OCI-LY7 (cell line): ENCODE data around the gene RUSF1. TPM values are rescaled to one million over a fixed set of nuclear protein-coding genes. Genes with fewer than 3 reads are reported as not detected.

Experiments
- BruUV-seq: library from RNA; stranded (reverse); fragments of 400-500 nt; replicated peaks from 2 replicates; lab custom pipeline; 2021; lab: Mats Ljungman, UMichigan
- CTCF ChIA-PET: fragments of 300-600 bp; sonication (Branson Sonifier 250); formaldehyde crosslinking; loops from one replicate; lab custom pipeline; 2022; ENCODE audit warnings: antibody characterized with exemption; ENCODE audit not compliant: unreplicated experiment; lab: Charles Lee
- POLR2A ChIA-PET: fragments of 300-600 bp; sonication (Branson Sonifier 250); formaldehyde crosslinking; loops from one replicate; lab custom pipeline; 2022; ENCODE audit warnings: antibody characterized with exemption; lab: Charles Lee
- DNase-seq: peaks from one replicate; pipeline ENCODE4 v3.0.0-alpha.2; 2015; ENCODE audit warnings: low spot score
- H2AFZ ChIP-seq: fragments of 200-600 bp; sonication (generic), shearing (Covaris generic); 2 replicates; pipeline ENCODE4 v1.6.1; 2014; ENCODE audit warnings: mild to moderate bottlenecking, antibody characterized with exemption, low read length, moderate library complexity
- H3K27ac ChIP-seq: fragments of 200-600 bp; sonication (generic); 2 replicates; pipeline ENCODE4 v1.5.1; 2014; ENCODE audit warnings: mixed run types, low read depth, mild to moderate bottlenecking, moderate library complexity, low read length, inconsistent platforms; ENCODE audit not compliant: poor library complexity, severe bottlenecking
- H3K36me3 ChIP-seq: fragments of 200-600 bp; sonication (generic); 2 replicates; pipeline ENCODE4 v1.6.1; 2014; ENCODE audit warnings: mild to moderate bottlenecking, antibody characterized with exemption, low read length, moderate library complexity, mixed read lengths; ENCODE audit not compliant: insufficient read depth
- H3K4me1 ChIP-seq: fragments of 200-600 bp; sonication (generic); 2 replicates; pipeline ENCODE4 v1.5.1; 2014; ENCODE audit warnings: mild to moderate bottlenecking, low read length; ENCODE audit not compliant: insufficient read depth, poor library complexity, severe bottlenecking
- H3K4me2 ChIP-seq: fragments of 200-600 bp; sonication (generic); 2 replicates; pipeline ENCODE4 v1.6.1; 2014; ENCODE audit warnings: mild to moderate bottlenecking, low read length
- H3K4me3 ChIP-seq: fragments of 200-600 bp; sonication (generic); 2 replicates; pipeline ENCODE4 v1.5.1; 2014; ENCODE audit warnings: mild to moderate bottlenecking, low read depth, low read length; ENCODE audit not compliant: poor library complexity, severe bottlenecking
- H3K79me2 ChIP-seq: fragments of 200-600 bp; sonication (generic); 2 replicates; pipeline ENCODE4 v1.6.1; 2016; ENCODE audit warnings: low read depth, mild to moderate bottlenecking, low read length, moderate library complexity, mixed read lengths; ENCODE audit not compliant: insufficient read depth
- H3K9me2 ChIP-seq: fragments of 200-600 bp; sonication (generic); 2 replicates; pipeline ENCODE4 v1.6.1; 2016; ENCODE audit warnings: mild to moderate bottlenecking, low read length, mixed read lengths; ENCODE audit not compliant: insufficient read depth
- H3K9me3 ChIP-seq: fragments of 200-600 bp; sonication (generic); 2 replicates; pipeline ENCODE4 v1.6.1; 2014; ENCODE audit warnings: mild to moderate bottlenecking, mixed run types, low read length, mixed read lengths
- H4K20me1 ChIP-seq: fragments of 200-600 bp; sonication (generic); 2 replicates; pipeline ENCODE4 v1.6.1; 2014; ENCODE audit warnings: mild to moderate bottlenecking, antibody characterized with exemption, low read length, moderate library complexity, mixed read lengths; ENCODE audit not compliant: insufficient read depth
- EZH2phosphoT487 ChIP-seq: fragments of 200-600 bp; sonication (generic); IDR thresholded peaks from 2 replicates; pipeline ENCODE4 v1.6.1; 2018; ENCODE audit warnings: low read depth, borderline replicate concordance, mild to moderate bottlenecking, mixed run types, antibody characterized with exemption, low read length, moderate library complexity, mixed read lengths
- intact Hi-C: fragments of 100-400 bp; cut with micrococcal nuclease; formaldehyde crosslinking; loops from one replicate; pipeline ENCODE4 v1.10.0; 2022; ENCODE audit not compliant: unreplicated experiment
- total RNA-seq, 2 experiments: library from RNA; depleted of rRNA in 1 of 2; stranded (reverse); fragments of >200 nt in 1 of 2; shearing (Covaris generic) in 1 of 2; gene quantifications; 2 replicates each; pipeline ENCODE4 v1.2.3, GENCODE V29; 2014 to 2022
- TF ChIP-seq, protein P1 (sequence below): fragments of 200-600 bp; sonication (generic); conservative IDR thresholded peaks from 2 replicates; pipeline ENCODE4 v1.5.1; 2014; ENCODE audit warnings: mild to moderate bottlenecking, antibody characterized with exemption, low read length, moderate library complexity, mixed read lengths

Gene RUSF1
- total RNA-seq, 2 experiments from 2014 or later = 28.6 to 40.4 TPM

DNA sequence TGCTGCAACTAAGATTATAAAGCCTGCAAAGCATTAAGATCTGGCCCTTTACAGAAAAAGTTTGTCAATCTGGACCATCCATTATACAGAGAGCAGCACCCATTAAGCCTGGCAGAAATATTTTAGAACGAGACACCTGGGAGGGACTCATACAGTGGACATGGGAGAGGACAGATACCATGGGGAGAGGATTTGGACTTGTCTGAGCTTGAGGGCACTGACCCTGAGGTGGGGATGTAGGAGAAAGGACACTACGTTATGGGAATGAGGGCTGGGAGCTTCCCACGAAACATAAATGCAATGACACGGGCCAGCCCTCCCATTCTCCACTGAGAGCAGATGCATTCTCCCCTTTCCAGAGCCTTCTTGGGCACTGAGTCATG lies 6.2 kb downstream of the RUSF1 start:
- Histone ChIP-seq H3K27ac (no peak overlapping the region), H4K20me1 (no peaks in the 10 kb centered on the region), H3K9me2 (no peaks in the 10 kb centered on the region), H3K79me2 (no peaks in the 10 kb centered on the region), H3K9me3 (no peaks in the 10 kb centered on the region), H3K4me2 (no peak overlapping the region), H2AFZ (no peak overlapping the region), H3K36me3 (no peaks in the 10 kb centered on the region), H3K4me3 (no peak overlapping the region), H3K4me1 (peaks cover 10% of the 10 kb centered on the region)
- no peak for TF ChIP-seq EZH2phosphoT487
- TF ChIP-seq, protein P1, sequence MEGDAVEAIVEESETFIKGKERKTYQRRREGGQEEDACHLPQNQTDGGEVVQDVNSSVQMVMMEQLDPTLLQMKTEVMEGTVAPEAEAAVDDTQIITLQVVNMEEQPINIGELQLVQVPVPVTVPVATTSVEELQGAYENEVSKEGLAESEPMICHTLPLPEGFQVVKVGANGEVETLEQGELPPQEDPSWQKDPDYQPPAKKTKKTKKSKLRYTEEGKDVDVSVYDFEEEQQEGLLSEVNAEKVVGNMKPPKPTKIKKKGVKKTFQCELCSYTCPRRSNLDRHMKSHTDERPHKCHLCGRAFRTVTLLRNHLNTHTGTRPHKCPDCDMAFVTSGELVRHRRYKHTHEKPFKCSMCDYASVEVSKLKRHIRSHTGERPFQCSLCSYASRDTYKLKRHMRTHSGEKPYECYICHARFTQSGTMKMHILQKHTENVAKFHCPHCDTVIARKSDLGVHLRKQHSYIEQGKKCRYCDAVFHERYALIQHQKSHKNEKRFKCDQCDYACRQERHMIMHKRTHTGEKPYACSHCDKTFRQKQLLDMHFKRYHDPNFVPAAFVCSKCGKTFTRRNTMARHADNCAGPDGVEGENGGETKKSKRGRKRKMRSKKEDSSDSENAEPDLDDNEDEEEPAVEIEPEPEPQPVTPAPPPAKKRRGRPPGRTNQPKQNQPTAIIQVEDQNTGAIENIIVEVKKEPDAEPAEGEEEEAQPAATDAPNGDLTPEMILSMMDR = no peak
- no TSS peak for BruUV-seq
- ChIA-PET POLR2A (interaction anchor here (0.5 kb wide), 1 partner anchor 359 kb away, joined by 3 read pairs; no protein-coding TSS in a partner anchor), CTCF (no interaction called here)
- intact Hi-C loops = no loop called here
- no peak for DNase-seq

DNA sequence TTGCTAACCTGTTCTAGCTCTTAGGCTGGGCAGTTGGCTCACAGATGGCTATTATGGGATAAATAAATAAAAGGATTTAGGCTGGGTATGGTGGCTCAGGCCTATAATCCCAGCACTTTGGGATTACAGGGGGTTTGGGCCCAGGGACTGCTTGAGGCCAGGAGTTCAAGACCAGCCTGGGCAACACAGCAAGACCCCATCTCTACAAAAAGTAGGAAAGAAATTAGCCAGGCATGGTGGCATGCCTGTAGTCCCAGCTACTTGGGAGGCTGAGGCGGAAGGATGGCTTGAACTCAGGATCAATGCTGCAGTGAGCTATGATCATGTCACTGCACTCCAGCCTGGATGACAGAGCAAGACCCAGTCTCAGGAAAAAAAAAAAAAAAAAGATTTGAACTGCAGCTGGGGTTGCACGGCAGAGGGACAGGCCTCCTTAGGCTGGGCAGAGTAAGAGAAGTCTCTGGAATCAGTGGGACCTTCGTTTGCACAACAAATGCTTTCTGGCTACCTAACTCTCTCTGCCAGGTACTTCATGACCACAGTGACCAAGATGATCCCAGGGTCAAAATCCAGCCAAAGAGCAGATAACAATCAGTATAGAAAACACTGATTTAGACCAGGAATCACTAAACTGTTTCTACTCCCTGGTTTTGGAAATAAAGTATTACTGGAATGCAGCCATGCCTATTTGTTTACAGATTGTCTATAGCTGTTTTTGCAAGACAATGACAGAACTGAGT lies 6.8 kb downstream of the RUSF1 start:
- Histone ChIP-seq H3K36me3 (no peaks in the 10 kb centered on the region), H3K9me2 (no peaks in the 10 kb centered on the region), H3K79me2 (no peaks in the 10 kb centered on the region), H3K4me1 (peaks cover 10% of the 10 kb centered on the region), H3K4me2 (no peak overlapping the region), H2AFZ (no peak overlapping the region), H3K9me3 (no peaks in the 10 kb centered on the region), H3K27ac (no peak overlapping the region), H3K4me3 (no peak overlapping the region), H4K20me1 (no peaks in the 10 kb centered on the region)
- no peak for DNase-seq
- no TSS peak for BruUV-seq
- CTCF ChIA-PET = interaction anchor here (0.6 kb wide), 1 partner anchor 563 kb away, joined by 3 read pairs; no protein-coding TSS in a partner anchor
- POLR2A ChIA-PET = interaction anchor here (0.5 to 0.7 kb wide), 2 partner anchors 10 to 360 kb away, joined by 3 to 5 read pairs; no protein-coding TSS in a partner anchor
- no peak for TF ChIP-seq EZH2phosphoT487
- TF ChIP-seq, protein P1 = no peak
- intact Hi-C loops = no loop called here

DNA sequence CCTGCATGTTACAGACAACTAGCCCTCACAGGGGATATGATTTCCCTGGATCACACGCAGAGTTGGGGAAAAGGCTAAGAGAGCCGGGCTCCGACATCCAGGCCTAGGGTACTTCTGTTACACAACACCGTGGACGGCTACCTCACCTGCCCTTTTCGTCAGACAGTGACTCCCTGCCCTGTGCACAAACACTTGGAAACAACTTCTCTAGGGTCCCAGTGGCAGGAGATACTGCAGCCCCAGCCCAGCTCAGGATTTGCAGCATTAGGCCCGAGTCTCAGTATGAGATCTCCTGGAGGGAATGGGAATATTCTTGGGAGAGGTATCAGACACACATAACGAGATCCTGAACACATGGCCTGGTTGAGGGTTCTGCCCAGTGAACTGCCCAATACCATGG lies 8.3 kb downstream of the RUSF1 start:
- POLR2A ChIA-PET = no interaction called here
- no peaks in the 10 kb centered on the region for H3K9me2 ChIP-seq
- H3K79me2 ChIP-seq = no peaks in the 10 kb centered on the region
- no peaks in the 10 kb centered on the region for H4K20me1 ChIP-seq
- H3K4me2 ChIP-seq = no peak overlapping the region
- intact Hi-C loops = no loop called here
- CTCF ChIA-PET = no interaction called here
- H3K36me3 ChIP-seq = no peaks in the 10 kb centered on the region
- TF ChIP-seq, protein P1 = no peak
- TF ChIP-seq EZH2phosphoT487 = no peak
- no peak overlapping the region for H3K4me3 ChIP-seq
- no peak overlapping the region for H2AFZ ChIP-seq
- DNase-seq = no peak
- H3K27ac ChIP-seq = no peak overlapping the region
- no peaks in the 10 kb centered on the region for H3K9me3 ChIP-seq
- no TSS peak for BruUV-seq
- H3K4me1 ChIP-seq = no peaks in the 10 kb centered on the region
